ENCODE results near the gene B3GALT6. TPM values are rescaled to one million over a fixed set of nuclear protein-coding genes. Genes with fewer than 3 reads are reported as not detected.

The B3GALT6 gene
- total RNA-seq, 1 experiment from 2014 or later = 27.1 TPM

DNA sequence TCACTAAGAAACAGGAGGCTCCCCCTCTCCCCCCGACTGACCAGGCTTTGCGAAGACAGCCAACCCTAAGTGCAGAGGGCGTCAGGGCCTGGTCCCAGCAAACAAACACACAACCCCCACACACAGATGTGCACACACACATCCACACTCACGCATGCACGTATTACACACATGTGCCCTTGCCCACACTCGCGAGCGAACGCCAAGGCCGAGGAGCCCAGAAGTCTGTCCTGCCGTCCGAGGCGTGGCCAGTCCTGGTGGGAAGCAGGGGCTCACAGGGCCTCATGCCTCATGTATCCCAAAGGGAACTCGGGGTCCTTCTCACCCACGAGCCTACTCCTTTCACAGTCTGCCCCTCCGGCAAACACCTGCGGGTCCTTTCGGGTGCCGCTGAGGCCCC is 2.3 kb upstream of the B3GALT6 start:
- H3K4me3 Mint-ChIP-seq = peak overlapping the region; percentile 28 to 90; a peak in 4 of 5 replicates

More for the DNA sequence above, 2.3 kb upstream of the B3GALT6 start:
- Mint-ChIP-seq H3K36me3 (ENCODE audit: insufficient read depth in 1 of 3, low read depth in 3 of 3) (peaks cover 23 to 50% (median 50%) of the 10 kb centered on the region in 3 experiments), H3K27ac (peak overlapping the region in 1 of 3 experiments; percentile 57; a peak in 1 of 7 replicates), H3K27me3 (ENCODE audit: low read depth) (no peaks in the 10 kb centered on the region), H3K9me3 (peaks cover 0 to 4% of the 10 kb centered on the region in 2 experiments; a peak in 1 of 5 replicates), H3K4me1 (peaks cover 15 to 21% of the 10 kb centered on the region in 2 experiments)
- Histone ChIP-seq H3K4ac (ENCODE audit: low read depth, low read length) (no peak overlapping the region), H2BK5ac (ENCODE audit: insufficient read length, low read length) (no peak overlapping the region), H2AK5ac (ENCODE audit: insufficient read length, low read length) (no peak overlapping the region), H4K20me1 (ENCODE audit: control insufficient read depth, insufficient read depth, insufficient read length) (no peaks in the 10 kb centered on the region), H3K23me2 (ENCODE audit: insufficient read length, low read depth, low read length, poor library complexity, severe bottlenecking) (peaks cover 6% of the 10 kb centered on the region), H2BK15ac (ENCODE audit: low read depth, low read length) (no peak overlapping the region), H3K9ac (ENCODE audit: extremely low read depth, insufficient read length, low read length) (no peak overlapping the region), H3K23ac (ENCODE audit: insufficient read length, low read depth, low read length) (no peak overlapping the region), H3K14ac (ENCODE audit: insufficient read depth, low read length) (no peak overlapping the region; the same call in 1 of the 2 replicates), H3K18ac (ENCODE audit: insufficient read length, low read depth, low read length) (no peak overlapping the region), H3T11ph (ENCODE audit: low read length) (no peak overlapping the region), H3K4me1 (ENCODE audit: insufficient read depth, low read length) (no peaks in the 10 kb centered on the region), H4K8ac (replicated peaks; ENCODE audit: insufficient read length, low read depth, low read length) (no peak overlapping the region), H2BK12ac (ENCODE audit: insufficient read length, low read depth, low read length) (no peak overlapping the region), H2AFZ (ENCODE audit: low read length) (no peak overlapping the region), H3K4me2 (ENCODE audit: insufficient read depth, insufficient read length, low read length) (no peak overlapping the region), H3K27me3 (ENCODE audit: insufficient read depth, low read length) (no peaks in the 10 kb centered on the region), H4K91ac (ENCODE audit: insufficient read length, low read depth, low read length) (no peak overlapping the region), H3K79me2 (ENCODE audit: insufficient read depth, low read length) (peaks cover 2% of the 10 kb centered on the region; the same call in 1 of the 2 replicates), H4K5ac (ENCODE audit: insufficient read length, low read depth, low read length) (no peak overlapping the region), H2BK120ac (ENCODE audit: low read depth, low read length, poor library complexity, severe bottlenecking) (no peak overlapping the region), H3K27ac (ENCODE audit: insufficient read length, low read depth, low read length) (no peak overlapping the region), H3K56ac (ENCODE audit: insufficient read length, low read depth, low read length) (no peak overlapping the region), H3K9me3 (ENCODE audit: control insufficient read depth, low read depth, low read length) (no peaks in the 10 kb centered on the region), H3K79me1 (ENCODE audit: insufficient read depth, low read depth, low read length, poor library complexity, severe bottlenecking) (peaks cover 2% of the 10 kb centered on the region), H2BK20ac (ENCODE audit: low read depth, low read length, poor library complexity, severe bottlenecking) (no peak overlapping the region)
- no CpG with 5 or more reads among the region's 19 CpGs for WGBS (ENCODE audit: extremely low coverage, insufficient read length, low lambda C conversion rate)
- DNase-seq = no peak
- TF ChIP-seq, protein P1, sequence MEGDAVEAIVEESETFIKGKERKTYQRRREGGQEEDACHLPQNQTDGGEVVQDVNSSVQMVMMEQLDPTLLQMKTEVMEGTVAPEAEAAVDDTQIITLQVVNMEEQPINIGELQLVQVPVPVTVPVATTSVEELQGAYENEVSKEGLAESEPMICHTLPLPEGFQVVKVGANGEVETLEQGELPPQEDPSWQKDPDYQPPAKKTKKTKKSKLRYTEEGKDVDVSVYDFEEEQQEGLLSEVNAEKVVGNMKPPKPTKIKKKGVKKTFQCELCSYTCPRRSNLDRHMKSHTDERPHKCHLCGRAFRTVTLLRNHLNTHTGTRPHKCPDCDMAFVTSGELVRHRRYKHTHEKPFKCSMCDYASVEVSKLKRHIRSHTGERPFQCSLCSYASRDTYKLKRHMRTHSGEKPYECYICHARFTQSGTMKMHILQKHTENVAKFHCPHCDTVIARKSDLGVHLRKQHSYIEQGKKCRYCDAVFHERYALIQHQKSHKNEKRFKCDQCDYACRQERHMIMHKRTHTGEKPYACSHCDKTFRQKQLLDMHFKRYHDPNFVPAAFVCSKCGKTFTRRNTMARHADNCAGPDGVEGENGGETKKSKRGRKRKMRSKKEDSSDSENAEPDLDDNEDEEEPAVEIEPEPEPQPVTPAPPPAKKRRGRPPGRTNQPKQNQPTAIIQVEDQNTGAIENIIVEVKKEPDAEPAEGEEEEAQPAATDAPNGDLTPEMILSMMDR (conservative IDR thresholded peaks at IDR 0.05) = no peak

All from H9 (cell line).